NCI-H1436 treated with DMSO at 0.1 percent for 48 hours (cell line): ENCODE data around the gene SPATA31A6.
"Not testable (repeated sequence)": the region's sequence is repeated elsewhere in the genome, so short reads cannot be mapped to it uniquely, and the experiment has no call there.

ENCODE experiments used
- DNase-seq: peaks from one replicate; lab custom pipeline; 2025; lab: John Stamatoyannopoulos, UW

Gene SPATA31A6

GRCh38 chr9:42183359-42183758, at the start of gene SPATA31A6:
TSS of gene SPATA31A6 (plus strand) at chr9:42183659. CDS start at chr9:42183688, 29 bp downstream.
- not testable (repeated sequence) for DNase-seq

GRCh38 chr9:42160299-42160698, 23.2 kb upstream of the SPATA31A6 start:
- not testable (repeated sequence) for DNase-seq

- DNase-seq: not testable (repeated sequence)
Measured at GRCh38 chr9:42219861-42220260, 36.4 kb downstream of the SPATA31A6 start.

DNA sequence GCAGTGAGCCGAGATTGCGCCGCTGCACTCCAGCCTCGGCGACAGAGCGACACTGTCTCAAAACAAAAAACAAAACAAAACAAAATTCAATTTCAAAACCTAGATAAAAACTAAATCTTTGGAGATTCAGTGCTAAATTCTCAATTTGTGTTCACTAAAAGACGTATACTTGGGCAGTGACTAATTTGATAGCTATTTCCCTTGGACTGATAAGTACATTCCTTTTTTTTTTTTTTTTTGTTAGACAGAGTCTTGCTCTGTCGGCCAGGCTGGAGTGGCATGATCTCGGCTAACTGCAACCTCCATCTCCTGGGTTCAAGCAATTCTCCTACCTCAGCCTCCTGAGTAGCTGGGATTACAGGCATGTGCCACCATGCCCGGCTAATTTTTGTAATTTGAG, 39.8 kb downstream of the SPATA31A6 start:
- not testable (repeated sequence) for DNase-seq

DNA sequence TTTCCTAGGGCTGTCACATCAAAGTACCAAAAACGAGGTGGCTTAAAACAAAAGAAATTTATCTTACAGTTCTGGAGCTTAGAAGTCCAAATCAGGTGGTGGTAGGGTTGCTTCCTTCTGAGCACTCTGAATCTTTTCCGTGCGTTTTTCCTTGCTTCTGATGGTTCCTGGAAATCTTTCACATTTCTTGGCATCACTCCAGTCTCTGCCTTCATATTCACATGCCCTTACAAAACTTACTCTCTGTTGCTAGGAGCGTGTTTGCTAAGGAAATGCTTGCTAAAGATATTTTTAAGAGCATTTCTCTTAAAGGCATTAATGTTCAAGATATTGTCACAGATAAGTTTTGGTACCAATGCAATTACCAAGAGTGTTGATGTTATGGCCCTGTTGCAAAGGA, 49.6 kb downstream of the SPATA31A6 start:
- not testable (repeated sequence) for DNase-seq

- not testable (repeated sequence) for DNase-seq
Measured at GRCh38 chr9:42234610-42235009, 51.2 kb downstream of the SPATA31A6 start.

DNA sequence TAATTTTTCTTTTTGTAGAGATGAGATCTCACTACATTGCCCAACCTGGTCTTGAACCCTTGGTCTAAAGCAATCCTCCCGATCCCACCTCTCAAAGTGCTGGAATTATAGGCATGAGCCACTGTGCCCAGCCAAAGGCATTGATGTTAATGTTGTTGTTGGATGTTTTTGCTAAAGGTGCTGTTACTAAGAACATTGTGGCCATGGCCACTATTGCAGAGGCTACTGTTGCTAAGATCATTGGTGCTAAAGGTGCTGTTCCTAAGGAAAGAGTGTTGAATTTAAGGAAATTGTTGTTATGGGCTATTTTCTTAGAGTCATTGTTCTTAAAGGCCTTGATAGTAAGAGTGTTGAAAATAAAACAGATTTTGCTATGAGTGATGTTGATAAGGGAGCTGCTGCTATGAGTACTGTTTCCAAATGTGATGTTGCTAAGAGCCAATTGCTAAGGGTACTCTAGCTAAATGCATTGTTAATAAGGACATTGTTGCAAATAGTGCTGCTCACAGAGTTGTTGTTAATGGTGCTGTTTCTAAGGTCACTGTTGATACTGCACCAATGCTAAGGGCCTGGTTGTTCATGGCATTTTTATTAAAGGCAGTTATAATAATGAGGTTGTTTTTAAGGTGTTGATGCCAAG, 52.0 kb downstream of the SPATA31A6 start:
- DNase-seq: not testable (repeated sequence)

GRCh38 chr9:42236097-42236496, 52.6 kb downstream of the SPATA31A6 start:
- DNase-seq: not testable (repeated sequence)

DNA sequence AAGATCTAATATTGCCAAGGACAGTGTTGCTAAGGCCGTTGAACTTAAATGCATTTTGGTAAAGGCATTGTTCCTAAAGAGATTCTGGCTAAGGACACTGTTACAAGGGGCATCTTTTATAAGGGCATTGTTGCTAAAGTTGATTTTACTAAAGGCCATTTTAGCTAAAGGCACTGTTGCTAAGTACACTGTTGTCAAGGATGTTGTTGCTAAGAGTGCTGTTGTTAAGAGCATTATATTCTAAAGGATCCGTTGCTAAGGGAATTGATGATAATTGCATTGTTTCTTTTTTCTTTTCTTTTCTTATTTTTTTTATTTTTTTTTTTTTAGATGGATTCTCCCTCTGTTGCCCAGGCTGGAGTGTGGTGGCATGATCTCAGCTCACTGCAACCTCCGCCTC, 53.9 kb downstream of the SPATA31A6 start:
- not testable (repeated sequence) for DNase-seq

DNA sequence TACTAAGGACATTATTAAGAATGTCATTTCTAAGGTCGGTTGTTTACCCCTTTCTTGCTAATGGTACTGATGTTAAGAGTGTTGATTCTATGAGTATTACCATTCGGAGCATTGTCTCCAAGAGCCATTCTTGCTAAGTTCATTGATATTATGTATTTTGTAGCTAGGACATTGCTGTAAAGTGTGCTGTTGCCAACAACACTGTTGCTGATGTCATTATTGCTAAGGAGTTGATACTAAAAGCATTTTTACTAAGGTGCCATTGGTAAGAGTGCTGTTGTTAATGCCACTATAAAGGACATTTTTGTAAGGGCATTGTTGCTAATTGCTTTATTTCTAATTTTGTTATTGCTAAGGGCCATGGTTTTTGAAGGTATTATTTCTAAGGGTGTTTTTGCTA, 55.4 kb downstream of the SPATA31A6 start:
- DNase-seq: not testable (repeated sequence)
